Non-pigmented ciliary epithelial cell (primary cell): Measurements from ENCODE around the gene CCBE1.
"Not testable (repeated sequence)": the region's sequence is repeated elsewhere in the genome, so short reads cannot be mapped to it uniquely, and the experiment has no call there.

ENCODE experiments used
- DNase-seq: peaks from one replicate; pipeline ENCODE4 v3.0.0-alpha.2; 2010; ENCODE audit warnings: low read depth

The CCBE1 gene

DNA sequence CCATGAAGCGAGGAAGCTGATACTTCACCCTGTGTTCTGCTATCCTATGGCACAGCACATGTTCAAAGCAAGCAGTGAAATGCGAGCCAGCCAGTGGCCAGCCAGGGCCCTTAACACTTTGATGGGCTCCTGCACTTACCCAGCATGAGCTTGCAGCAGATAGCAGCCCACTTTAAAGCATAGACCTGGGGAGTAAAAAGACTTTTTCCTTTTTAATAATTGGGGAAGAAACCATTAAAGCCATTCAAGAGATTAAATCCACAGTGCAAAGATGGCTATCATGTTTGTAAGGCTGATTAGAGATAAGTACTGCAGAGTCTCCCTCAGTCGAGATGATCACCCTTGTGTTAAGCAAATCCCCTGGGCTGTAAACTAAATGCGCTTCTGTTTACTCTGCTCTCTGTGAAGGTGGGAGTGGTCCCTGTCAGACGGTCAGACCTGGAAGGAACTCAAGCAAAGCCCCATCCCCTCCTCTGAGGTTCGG is 15.7 kb downstream of the CCBE1 start:
- no peak for DNase-seq

DNA sequence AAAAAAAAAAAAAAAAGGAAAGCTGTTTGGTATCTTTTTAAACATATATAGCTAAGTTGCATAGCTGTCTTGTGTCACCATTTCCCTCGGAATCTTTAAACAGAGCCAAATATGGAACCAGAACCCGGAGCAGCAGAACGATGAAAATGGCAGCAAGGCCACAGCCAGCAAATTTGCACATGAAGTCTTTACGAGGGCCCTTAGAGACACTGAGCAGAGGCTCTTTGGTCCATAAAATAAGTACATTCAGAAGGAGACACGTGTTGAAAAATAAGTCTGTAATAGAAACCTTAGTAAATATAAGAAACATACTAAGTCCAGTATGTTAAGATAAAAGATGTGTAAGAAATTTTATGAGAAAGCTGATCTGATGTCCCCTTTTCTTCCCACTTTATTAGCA is 16.2 kb downstream of the CCBE1 start:
- DNase-seq, result no peak

DNA sequence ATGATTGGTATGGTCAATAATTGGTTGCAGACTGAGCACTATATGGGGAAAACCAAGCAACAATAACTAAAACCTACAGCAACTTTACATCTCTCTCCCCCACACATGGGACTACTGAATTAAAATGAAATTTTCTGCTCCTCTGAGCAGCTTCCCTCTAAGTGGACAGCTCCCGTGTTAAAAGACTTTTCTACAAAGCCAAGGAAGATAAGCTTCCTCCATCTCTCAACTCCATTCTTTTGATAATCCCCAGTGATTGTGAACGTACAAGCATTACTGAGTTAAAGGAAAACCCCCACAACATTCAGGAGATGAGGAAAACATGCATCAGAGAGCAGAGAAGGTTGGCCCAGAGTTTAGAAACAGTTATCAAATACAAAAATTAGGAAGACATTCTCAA is 21.9 kb downstream of the CCBE1 start:
- DNase-seq, result no peak

DNA sequence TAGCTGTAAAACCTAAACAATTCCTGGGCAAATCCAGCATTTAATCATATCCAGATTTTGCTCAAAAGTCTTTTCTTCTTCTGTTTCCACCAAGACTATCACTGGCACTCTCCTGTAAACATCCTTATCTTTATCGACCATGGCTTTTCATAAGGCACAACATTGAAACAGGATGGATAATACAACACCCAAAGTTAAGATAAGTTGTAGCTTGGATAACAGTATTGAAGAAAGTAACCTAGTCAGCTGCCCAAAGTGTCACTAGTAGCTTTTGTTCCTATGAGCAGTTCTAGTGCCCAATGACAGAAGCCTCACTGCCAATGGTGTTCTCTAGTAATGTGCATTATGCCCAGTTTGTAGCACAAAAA is 22.3 kb downstream of the CCBE1 start:
- no peak for DNase-seq

DNA sequence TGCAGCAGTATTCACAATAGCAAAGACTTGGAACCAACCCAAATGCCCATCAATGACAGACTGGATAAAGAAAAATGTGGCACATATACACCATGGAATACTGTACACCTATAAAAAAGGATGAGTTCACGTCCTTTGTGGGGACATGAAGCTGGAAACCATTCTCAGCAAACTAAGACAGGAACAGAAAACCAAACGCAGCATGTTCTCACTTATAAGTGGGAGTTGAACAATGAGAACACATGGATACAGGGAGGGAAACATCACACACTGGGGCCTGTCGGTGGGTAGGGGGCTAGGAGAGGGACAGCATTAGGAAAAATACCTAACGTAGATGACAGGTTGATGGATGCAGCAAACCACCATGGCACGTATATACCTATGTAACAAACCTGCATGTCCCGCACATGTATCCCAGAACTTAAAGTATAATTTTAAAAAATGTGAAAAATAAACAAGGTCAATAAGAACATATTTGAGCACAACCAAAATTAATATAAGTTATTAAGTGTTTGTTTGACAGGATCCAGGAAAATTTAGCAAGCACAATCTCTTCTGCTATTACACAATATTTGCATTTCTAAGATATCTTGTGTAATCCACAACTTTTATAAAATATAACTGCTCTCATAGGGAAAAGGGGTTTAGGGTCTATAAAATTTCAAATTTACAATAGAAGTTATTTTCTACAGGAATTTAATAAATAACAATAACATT is 22.9 kb downstream of the CCBE1 start:
- DNase-seq, result no peak

DNA sequence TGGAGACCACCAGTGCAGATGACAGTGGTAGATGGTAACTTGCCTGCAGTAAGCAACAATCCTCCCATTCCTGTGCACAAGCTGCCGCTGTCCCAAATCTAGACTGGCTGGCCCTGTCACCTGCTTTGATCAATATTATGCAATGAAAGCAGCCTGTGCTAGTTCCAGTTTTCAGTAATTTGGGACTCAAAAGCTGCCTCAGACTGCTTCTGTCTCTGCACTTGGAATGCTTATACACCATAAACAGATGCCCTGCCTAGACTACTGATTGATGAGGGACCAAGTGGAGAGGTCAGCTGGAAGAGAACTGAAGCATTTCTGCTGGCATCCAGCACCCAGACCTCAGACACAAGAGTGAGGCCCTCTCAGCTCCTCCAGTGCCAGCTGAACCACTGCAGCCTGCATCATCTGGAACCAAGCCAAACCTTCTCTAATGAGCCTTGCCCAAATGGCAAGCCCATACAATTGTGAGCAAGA is 24.9 kb downstream of the CCBE1 start:
- no peak for DNase-seq

DNA sequence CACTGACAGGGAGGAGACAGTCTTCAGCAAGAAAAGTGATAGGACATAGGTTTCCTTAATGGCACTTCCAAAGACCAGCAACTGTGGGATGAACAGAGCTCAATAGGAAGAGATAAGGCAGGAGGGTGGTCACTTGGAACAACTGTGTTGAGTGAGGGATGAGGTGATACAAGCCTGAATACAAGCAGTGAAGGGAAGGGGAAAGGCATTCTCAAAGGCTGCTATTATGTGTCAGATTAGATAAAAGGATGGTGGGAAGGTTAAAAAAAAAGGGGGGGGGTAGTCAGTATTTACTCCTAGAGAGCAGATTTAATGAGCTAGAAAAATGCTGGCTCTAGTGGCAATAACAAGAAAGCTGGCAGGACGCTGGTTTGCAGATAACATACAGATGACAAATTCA is 25.7 kb downstream of the CCBE1 start:
- no peak for DNase-seq

DNA sequence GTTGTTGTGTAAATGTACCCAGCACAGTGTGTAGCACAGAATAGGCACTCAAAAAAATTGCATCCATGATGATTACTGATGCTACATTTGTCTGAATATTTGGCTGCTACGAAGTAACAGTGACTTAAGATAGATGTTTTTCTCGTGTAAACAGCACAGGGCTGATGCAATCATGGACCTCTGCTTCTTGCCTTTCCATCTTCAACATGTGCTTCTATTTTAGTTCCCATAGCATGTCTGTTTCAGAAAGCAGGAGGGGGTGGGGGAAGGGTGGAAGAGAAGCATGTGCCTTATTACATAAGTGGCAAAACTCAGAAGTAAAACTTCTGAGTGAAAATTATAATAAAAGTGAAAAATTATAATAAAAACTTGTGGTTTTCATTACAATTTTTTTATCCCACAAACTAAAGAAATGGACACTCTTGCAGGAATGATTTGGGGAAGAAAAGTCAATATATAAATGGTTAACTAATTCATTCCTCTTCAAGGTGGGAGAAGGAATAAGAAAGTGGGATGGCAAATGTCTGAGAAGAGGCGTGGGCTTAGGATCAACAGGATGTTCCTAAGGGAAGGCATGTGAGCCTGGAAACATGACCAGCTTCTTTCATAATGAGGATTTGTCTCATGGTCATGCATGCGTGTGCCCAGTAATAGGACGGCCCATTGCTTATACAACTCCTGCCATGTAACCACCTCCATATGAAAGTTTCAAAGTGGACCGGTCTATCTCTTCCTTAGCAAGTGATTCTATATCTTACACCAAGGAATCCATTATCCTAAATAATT is 27.2 kb downstream of the CCBE1 start:
- DNase-seq, result no peak

DNA sequence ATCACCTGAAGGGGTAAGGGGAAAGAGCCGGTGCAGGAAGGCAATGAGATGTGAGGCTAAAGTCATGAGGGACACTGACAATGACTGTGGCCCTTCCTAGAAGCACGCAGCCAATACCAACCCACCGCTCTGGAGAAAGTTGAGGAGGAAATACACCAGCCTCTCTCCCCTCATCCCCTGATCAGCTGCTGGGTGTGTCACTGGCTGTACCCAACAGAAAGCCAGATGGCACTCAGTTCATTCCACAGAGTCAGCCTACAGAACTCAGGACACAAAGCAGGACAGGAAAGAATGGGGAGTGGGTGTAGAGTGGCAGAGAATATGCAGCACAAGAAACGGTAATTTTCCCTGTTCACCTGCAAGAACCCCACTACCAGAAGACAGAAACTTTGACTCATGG is 29.7 kb downstream of the CCBE1 start:
- no peak for DNase-seq

DNA sequence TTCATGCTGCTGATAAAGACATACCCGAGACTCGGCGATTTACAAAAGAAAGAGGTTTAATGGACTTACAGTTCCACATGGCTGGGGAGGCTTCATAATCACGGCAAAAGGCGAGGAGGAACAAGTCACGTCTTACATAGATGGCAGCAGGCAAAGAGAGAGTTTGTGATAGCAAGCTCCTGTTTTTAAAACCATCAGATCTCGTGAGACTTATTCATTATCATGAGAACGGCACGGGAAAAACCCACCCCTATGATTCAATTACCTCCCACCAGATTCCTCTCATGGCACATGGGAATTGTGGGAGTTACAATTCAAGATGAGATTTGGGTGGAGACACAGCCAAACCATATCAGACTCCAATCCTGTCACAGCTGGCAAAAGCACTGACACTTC is 31.2 kb downstream of the CCBE1 start:
- DNase-seq, result not testable (repeated sequence)

DNA sequence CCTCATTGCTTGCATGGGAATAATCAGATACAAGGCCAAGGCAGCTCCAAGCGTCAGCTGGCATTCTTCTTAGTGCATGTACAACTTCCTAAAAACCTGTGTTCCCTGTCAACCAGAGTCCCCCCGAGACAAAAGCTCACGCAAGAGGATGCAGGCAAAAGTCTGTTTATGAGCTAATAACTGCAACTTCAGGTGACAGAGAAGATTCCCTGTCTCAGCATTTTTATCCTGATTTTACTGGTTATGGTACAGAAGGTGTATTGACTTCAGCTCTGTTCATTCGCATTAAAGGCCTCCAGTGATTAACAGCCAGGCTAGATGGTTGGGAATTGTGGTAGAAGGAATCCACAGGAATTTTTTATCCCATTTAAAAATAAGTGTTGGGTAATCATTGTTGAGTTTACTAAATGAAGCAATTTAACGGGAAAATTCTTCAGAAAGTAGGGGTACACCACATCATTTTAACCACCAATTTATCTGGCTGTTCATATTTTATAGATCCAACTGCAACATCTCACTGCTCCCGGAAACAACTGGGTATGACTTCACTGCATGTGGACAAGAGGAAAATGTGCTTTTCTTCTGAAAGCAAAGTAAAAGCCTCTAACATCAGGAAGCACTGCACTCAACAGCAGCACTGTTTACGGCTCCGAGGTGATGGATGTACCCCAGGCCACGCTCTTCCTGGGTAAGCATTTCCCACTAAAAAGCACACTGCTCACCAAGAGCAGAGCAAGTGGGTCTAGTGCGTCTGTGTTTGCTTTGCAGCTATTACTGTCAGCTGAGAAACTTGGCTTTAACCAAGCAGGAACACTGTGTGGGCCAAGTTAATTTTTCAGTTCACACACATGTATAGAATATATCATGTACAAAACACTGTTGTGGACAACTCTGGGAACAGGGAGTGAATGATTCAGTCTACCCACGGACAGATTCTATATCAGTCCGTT is 31.9 kb downstream of the CCBE1 start:
- DNase-seq, result no peak

DNA sequence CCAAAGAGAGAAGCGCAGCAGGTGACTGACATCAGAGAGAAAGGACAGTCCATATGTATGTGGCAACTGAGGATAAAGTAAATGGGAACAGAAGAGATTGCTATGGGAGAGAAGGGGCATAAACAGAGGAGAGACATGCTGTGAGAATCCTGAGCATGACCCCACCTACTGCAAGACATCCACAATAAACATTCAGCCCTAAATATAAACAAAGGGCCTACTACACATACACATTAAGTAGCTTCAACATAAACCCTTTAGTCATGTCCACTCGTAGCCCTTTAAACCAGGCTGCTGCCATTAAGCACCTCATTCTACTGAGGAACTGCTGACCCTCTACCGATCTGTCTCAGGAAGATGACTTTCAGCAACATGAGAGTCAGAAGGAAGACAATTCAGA is 32.9 kb downstream of the CCBE1 start:
- DNase-seq, result no peak

DNA sequence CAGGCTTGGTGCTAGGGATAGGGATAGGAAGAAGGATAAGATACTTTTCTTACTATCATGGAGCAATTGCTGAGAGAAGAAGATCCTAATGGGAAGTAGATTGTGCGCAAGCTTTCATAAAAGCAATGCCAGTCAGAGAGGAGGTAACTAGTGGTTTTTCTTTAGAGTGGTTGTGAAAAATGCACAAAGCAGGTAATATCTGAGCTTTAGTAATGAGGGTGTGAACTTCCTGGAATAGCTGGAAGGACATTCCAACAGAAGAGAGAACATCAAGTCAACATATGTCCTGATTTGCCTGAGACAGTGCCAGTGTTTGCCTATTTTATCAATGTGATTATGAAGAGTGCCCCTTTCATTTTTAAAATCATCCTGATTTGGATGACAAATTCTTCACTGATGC is 34.1 kb downstream of the CCBE1 start:
- no peak for DNase-seq

DNA sequence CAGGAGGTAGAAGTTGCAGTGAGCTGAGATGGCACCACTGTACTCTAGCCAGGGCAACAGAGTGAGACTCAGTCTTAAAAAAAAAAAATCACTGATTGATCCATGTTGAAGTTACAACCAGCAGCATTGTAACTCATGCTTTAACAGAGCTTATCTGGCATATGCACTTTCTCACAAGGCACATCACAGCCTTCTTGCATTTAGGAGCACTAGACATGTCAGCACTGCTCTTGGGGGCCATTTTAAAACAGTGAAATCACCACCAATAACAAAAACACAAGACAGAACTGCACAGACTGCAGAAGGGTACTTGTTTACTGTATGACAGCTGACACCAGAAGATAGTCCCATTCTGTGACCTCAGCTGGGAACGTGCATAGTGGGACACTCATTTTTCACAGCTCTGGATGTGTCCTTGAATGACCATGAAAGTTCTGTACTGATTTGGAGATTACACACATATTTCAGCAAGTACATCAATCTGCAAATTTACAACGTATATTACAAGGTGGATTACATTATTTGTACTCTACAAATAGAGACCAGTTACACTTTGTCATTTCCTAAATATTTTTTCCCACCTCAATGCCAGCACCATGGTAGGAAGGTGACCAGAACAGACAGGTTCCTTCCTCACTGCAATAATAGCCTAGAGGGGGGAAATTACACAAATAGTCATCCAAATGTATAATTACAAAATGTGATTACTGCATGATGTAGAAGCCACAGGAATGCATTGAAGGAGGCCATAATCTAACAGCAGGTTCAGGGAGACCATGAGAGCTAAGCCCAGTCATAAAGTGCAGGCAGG is 35.1 kb downstream of the CCBE1 start:
- DNase-seq, result peak; percentile 23

DNA sequence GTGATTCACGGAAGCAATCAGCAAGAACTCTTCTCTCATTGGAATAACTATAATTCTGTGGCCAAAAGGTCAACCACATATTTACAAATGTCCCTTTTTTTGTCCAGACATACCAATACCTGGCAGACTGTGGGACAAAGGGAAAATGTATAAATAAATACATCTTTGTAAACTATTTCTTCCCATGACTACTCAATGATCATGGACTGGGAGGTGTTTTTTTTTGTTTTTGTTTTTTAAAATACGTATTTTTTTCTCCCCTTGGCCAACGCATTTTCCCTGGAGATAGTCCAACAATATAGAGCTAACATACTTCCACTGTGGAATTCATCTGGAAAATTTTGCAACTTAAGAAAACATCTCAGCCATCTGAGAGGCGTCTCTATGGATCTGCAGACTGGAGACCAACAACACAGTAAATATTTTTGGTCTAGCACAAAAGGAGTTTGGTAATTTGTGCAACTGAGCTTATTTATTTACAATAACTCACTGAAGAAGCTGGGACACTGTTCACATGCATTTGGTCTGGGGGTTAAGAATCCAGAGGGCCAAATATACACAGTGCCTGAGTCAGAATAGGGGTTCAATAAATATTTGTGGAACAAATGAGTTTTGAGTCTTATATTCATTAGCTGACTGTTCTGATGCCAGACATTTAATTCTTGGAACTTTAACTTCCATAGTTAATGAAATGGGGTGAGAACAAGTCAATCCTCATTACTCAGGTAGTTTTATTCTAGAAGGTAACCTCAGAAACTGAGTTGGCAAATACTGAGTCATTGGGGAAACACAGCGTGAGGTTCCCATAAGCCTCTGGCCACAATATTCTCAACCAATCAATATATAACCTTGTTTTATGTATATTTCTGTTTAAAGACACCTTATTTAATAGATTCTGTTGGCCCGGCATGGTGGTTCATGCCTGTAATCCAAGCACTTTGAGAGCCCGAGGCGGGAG is 36.2 kb downstream of the CCBE1 start:
- DNase-seq, result peak; percentile 19

DNA sequence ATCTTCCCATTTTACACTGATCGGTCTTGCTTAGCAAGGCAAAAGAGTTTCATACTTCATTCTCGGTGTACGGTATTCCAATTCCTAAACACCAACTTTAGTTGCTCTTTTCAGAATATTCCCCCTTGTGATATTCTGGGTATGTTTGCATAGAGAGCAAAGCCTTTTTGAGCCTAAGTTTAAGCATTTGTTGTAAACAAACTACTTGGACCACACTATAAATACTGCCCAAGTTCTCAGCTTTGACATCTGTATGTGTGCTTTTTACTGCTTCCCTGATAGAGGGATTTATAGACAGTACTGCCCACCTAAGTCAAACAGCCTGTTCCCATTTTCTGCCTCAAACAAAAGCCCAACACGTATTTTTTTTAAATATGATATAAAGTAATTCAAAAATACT is 36.9 kb downstream of the CCBE1 start:
- DNase-seq, result no peak

DNA sequence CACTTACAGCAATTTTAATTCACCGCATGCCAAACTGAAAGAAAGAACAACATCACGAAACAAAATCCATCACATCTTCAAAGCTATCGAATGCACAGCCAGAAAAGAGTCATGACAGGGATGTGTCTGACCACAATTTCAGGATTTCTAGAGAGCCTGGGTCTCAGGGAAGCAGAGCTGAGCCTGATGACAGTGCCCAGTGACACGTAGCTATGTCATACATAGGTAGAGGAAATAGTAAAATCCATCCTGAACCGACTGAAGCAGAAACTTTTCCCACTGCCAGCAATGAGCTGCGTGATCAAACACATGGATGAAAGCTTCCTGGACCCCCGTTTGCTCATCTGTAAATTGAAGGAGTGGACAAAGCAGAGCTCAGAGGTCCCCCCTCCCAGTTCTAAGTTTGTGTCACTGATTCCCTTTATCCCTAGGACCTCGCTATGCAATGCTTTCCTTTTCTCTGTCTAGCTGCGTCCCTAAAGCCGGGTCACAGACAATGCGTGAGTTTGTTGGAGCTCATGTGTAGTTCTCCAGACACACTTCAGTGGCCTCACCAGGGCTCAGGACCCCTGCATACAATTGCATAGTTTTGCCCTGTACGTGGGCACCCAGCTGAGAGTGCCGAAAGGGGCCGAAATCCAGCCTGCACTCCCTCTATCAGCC is 37.6 kb downstream of the CCBE1 start:
- no peak for DNase-seq

DNA sequence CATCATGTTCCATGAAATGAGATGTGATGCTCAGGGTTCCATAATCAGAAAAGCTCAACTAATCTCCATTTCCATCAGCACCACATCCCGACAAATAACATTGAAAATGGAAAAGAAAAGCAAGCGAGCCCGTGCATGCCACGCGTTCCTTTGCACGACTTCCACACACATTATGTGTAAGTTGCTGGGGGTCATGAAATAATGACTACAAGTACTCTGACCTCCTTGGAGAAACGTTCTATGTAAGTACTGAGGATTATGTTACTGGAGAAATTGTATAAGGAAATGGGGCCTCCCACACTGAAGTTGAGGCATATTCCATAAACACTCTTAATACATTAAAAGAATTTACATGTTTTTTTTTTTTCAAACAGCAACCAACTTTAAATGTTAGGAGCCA is 38.3 kb downstream of the CCBE1 start:
- no peak for DNase-seq

DNA sequence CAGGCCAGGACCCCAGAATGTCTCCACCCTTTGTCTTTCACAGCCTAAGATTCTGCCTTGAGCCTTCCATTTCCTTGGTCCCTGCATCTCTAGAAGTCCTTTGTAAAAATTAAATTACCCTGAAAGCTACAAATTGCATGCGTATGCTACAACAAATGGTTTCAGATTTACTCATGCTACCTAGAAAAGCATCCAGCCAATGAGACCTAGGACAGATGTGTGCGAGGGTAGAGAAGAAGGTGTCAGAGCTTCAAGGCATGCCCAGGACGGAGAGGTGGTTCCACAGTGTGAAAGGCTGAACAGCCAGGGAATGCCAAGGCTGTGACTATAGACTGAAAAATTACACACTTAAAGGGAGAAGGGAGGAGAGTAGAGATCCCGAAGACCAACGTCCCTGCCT is 40.2 kb downstream of the CCBE1 start:
- no peak for DNase-seq

DNA sequence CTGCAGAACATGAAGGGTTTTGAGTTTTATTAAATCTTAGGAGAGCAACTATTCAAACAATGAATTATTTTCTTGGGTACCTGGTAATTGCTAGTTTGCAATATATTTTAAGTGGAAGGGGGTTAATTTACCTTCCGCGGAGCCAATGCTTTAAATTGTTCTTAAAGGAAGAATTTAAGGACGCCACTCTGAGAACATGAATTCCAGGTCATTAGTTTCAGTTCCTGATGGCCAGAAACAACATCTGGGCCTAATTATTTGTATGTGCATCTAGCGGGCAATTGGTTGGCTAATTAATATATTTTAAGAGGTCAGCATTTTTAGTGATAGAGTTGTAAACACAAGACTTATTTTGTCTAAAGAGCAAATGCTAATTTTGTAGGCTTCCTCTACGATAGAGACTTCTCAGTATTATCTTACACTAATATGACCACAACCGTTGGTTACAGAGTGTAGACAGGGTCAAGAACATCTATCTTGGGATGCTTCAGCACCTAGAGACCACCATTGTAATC is 40.8 kb downstream of the CCBE1 start:
- DNase-seq, result no peak
